Mesothelial cell of epicardium (in vitro differentiated cells): Measurements from ENCODE around the gene CTNNBL1. TPM values are rescaled to one million over a fixed set of nuclear protein-coding genes. Genes with fewer than 3 reads are reported as not detected.
"Not testable (repeated sequence)": the region's sequence is repeated elsewhere in the genome, so short reads cannot be mapped to it uniquely, and the experiment has no call there.

Experiments used
- DNase-seq, 2 experiments: peaks; one replicate each; pipeline ENCODE4 v3.0.0; 2021; ENCODE audit warnings: low spot score in 2 of 2; ENCODE audit not compliant: unreplicated experiment in 2 of 2
- H3K27ac Mint-ChIP-seq: 2 replicates; pipeline ENCODE4 v1.8.0; 2021; ENCODE audit warnings: mixed read lengths
- H3K27me3 Mint-ChIP-seq: 2 replicates; pipeline ENCODE4 v1.8.0; 2021; ENCODE audit warnings: low read depth, mixed read lengths
- H3K36me3 Mint-ChIP-seq: 2 replicates; pipeline ENCODE4 v1.8.0; 2021; ENCODE audit warnings: mixed read lengths
- H3K4me1 Mint-ChIP-seq: 2 replicates; pipeline ENCODE4 v1.8.0; 2021; ENCODE audit warnings: mixed read lengths
- H3K4me3 Mint-ChIP-seq: 2 replicates; pipeline ENCODE4 v1.8.0; 2021; ENCODE audit warnings: mild to moderate bottlenecking, moderate library complexity, mixed read lengths
- H3K9me3 Mint-ChIP-seq: 2 replicates; pipeline ENCODE4 v1.8.0; 2021; ENCODE audit warnings: mixed read lengths
- total RNA-seq: library from RNA; stranded (reverse); gene quantifications from 3 replicates; pipeline ENCODE4 v1.2.1, GENCODE V29; 2021
- TF ChIP-seq, protein P1 (sequence below): fragments of 200-600 bp; sonication (generic); IDR thresholded peaks from one replicate; pipeline ENCODE4 v1.5.0; 2021; ENCODE audit warnings: antibody characterized with exemption; ENCODE audit not compliant: unreplicated experiment

Gene CTNNBL1
- total RNA-seq, 1 donor from 2014 or later, result 59.0 TPM

GRCh38 chr20:37672143-37672542, 21.7 kb upstream of the CTNNBL1 start:
- H3K36me3 Mint-ChIP-seq, result no peaks in the 10 kb centered on the region
- H3K9me3 Mint-ChIP-seq, result no peaks in the 10 kb centered on the region
- DNase-seq, result no peak
- H3K4me3 Mint-ChIP-seq, result no peak overlapping the region
- no peak overlapping the region for H3K27ac Mint-ChIP-seq
- H3K27me3 Mint-ChIP-seq, result peaks cover 80% of the 10 kb centered on the region
- TF ChIP-seq, protein P1, sequence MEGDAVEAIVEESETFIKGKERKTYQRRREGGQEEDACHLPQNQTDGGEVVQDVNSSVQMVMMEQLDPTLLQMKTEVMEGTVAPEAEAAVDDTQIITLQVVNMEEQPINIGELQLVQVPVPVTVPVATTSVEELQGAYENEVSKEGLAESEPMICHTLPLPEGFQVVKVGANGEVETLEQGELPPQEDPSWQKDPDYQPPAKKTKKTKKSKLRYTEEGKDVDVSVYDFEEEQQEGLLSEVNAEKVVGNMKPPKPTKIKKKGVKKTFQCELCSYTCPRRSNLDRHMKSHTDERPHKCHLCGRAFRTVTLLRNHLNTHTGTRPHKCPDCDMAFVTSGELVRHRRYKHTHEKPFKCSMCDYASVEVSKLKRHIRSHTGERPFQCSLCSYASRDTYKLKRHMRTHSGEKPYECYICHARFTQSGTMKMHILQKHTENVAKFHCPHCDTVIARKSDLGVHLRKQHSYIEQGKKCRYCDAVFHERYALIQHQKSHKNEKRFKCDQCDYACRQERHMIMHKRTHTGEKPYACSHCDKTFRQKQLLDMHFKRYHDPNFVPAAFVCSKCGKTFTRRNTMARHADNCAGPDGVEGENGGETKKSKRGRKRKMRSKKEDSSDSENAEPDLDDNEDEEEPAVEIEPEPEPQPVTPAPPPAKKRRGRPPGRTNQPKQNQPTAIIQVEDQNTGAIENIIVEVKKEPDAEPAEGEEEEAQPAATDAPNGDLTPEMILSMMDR, result no peak
- peaks cover 6% of the 10 kb centered on the region for H3K4me1 Mint-ChIP-seq

GRCh38 chr20:37673444-37673843, 20.4 kb upstream of the CTNNBL1 start:
- TF ChIP-seq, protein P1, result no peak
- H3K9me3 Mint-ChIP-seq, result no peaks in the 10 kb centered on the region
- H3K27ac Mint-ChIP-seq, result no peak overlapping the region
- H3K4me1 Mint-ChIP-seq, result peaks cover 11% of the 10 kb centered on the region
- no peak for DNase-seq
- no peaks in the 10 kb centered on the region for H3K36me3 Mint-ChIP-seq
- H3K4me3 Mint-ChIP-seq, result no peak overlapping the region
- H3K27me3 Mint-ChIP-seq, result peaks cover 87% of the 10 kb centered on the region

GRCh38 chr20:37676440-37676839, 17.4 kb upstream of the CTNNBL1 start:
- Mint-ChIP-seq H3K27ac (no peak overlapping the region), H3K4me1 (peaks cover 16% of the 10 kb centered on the region), H3K27me3 (peaks cover 68% of the 10 kb centered on the region), H3K36me3 (no peaks in the 10 kb centered on the region), H3K9me3 (no peaks in the 10 kb centered on the region), H3K4me3 (no peak overlapping the region)
- no peak for DNase-seq
- TF ChIP-seq, protein P1, result no peak

- peaks cover 63% of the 10 kb centered on the region for H3K27me3 Mint-ChIP-seq
- peaks cover 16% of the 10 kb centered on the region for H3K4me1 Mint-ChIP-seq
- no peak for DNase-seq
- TF ChIP-seq, protein P1, result no peak
- H3K4me3 Mint-ChIP-seq, result no peak overlapping the region
- H3K36me3 Mint-ChIP-seq, result no peaks in the 10 kb centered on the region
- H3K9me3 Mint-ChIP-seq, result no peaks in the 10 kb centered on the region
- H3K27ac Mint-ChIP-seq, result peak overlapping the region; percentile 37
Observed at GRCh38 chr20:37677969-37678861, 15.6 kb upstream of the CTNNBL1 start.

DNA sequence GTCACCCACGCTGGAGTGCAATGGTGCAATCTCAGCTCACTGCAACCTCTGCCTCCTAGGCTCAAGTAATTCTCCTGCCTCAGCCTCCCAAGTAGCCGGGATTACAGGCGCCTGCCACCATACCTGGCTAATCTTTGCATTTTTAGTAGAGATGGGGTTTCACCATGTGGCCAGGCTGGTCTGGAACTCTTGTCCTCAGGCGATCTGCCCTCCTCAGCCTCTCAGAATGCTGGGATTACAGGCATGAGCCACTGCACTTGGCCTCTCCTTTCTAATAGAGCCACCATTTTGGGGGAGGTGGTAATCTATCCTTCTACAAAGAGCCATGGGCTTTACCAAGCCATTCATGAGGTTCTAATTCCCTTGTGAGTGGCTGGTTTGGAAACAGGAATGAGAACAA, 14.1 kb upstream of the CTNNBL1 start:
- Mint-ChIP-seq H3K27me3 (peaks cover 51% of the 10 kb centered on the region), H3K4me1 (peaks cover 10% of the 10 kb centered on the region)
- H3K9me3 Mint-ChIP-seq, H3K36me3 Mint-ChIP-seq, H3K27ac Mint-ChIP-seq, H3K4me3 Mint-ChIP-seq, DNase-seq: not testable (repeated sequence)

DNA sequence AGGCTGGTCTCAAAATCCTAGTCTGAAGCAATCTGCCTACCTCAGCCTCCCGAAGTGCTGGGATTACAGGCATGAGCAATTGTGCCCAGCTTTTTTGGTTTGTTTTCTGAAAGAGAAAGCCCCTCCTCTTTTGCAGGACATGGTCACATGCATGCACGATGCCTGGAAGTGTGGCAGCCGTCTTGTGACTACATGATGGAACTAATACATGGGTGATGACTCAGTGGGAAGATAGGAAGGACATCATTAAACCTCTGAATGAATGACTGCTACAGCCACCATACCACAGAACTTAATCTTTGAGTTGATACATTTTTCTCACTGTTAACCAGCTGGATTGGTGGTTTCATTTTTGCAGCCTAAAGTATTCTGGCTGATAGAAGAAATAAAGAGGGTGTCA, 13.4 kb upstream of the CTNNBL1 start:
- TF ChIP-seq, protein P1, result no peak
- DNase-seq, result no peak
- H3K4me1 Mint-ChIP-seq, result peaks cover 10% of the 10 kb centered on the region
- no peak overlapping the region for H3K4me3 Mint-ChIP-seq
- no peaks in the 10 kb centered on the region for H3K36me3 Mint-ChIP-seq
- H3K27me3 Mint-ChIP-seq, result peaks cover 52% of the 10 kb centered on the region
- H3K27ac Mint-ChIP-seq, result no peak overlapping the region
- no peaks in the 10 kb centered on the region for H3K9me3 Mint-ChIP-seq
